Activated CD8-positive, alpha-beta memory T cell treated with anti-CD3 and anti-CD28 coated beads, Interleukin-2, amount 50 U/mL, for 24 hours (primary cell): ENCODE data around the gene EPN2.

Source experiments
- DNase-seq: peaks from one replicate; pipeline ENCODE4 v3.0.0-alpha.2; 2020; ENCODE audit errors: extremely low read depth

Gene EPN2

DNA sequence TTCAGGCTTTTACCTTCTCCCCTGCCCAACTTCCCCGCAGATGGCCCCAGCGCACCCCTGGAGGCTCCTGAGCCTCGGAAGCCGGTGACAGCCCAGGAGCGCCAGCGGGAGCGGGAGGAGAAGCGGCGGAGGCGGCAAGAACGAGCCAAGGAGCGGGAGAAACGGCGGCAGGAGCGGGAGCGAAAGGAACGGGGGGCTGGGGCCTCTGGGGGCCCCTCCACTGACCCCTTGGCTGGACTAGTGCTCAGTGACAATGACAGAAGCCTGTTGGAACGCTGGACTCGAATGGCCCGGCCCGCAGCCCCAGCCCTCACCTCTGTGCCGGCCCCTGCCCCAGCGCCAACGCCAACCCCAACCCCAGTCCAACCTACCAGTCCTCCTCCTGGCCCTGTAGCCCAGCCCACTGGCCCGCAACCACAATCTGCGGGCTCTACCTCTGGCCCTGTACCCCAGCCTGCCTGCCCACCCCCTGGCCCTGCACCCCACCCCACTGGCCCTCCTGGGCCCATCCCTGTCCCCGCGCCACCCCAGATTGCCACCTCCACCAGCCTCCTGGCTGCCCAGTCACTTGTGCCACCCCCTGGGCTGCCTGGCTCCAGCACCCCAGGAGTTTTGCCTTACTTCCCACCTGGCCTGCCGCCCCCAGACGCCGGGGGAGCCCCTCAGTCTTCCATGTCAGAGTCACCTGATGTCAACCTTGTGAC is 144.7 kb downstream of the EPN2 start:
- DNase-seq, result no peak

DNA sequence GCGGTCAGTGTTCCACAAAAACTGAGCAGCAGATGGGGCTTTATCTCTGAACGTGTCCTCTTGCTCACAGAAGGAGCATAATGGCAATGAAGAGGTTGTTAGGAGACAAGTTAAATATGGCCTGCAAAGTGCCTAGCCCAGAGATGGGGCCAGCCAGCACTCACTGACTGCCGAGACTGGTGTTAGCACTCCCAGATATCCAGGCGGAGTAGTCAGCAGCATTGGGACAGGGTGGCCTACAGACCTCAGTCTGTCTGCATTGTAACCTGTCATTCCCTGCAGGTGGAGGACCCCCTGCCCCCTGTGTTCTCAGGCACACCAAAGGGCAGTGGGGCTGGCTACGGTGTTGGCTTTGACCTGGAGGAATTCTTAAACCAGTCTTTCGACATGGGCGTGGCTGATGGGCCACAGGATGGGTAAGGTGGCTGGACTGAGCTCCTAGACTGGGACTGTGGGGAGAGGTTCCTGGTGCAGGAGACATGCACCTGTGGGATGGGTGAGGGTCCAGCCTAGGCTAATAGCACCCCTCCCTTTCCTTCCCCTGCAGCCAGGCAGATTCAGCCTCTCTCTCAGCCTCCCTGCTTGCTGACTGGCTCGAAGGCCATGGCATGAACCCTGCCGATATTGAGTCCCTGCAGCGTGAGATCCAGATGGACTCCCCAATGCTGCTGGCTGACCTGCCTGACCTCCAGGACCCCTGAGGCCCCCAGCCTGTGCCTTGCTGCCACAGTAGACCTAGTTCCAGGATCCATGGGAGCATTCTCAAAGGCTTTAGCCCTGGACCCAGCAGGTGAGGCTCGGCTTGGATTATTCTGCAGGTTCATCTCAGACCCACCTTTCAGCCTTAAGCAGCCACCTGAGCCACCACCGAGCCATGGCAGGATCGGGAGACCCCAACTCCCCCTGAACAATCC is 145.6 kb downstream of the EPN2 start:
- no peak for DNase-seq

DNA sequence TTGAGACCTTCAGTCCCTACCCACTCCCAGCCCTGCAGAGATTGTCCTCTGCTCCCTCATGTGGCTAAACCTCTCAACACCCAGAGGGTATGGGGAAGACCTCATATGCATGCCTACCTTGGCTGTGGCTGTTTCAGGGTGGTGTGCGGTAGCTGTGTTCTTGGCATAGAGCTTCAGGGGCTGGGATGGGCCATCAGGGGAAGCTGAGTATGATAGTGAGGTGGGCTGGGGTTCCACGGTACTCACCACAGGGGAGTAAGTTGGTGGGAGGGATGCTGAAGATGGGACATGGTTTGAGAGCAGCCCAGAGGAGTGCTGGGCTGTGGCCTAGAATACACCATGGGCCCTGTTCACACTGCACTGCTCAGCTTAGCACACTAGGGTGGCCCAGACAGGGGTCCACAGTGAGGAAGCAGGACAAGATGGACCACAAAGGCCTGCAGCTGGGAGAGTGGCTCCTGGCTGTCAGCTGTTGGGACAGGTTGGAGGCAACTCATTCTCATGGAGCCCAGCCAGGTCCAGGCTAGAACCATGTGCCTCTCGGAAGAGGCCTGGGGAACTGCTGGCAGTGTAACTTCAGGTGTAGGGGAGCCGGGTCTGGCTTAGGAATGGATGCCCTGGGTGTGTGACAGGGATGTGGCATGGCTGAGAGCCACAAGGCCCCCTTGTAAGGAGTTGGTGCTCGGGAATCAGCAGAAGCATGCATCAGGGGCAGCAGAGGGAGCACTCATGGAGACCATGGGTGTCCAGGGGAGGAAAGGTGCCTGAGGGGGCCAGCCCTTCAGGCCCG is 146.7 kb downstream of the EPN2 start:
- no peak for DNase-seq

- no peak for DNase-seq
These were observed 147.7 kb downstream of the EPN2 start for GRCh38 chr17:19384723-19385391.

DNA sequence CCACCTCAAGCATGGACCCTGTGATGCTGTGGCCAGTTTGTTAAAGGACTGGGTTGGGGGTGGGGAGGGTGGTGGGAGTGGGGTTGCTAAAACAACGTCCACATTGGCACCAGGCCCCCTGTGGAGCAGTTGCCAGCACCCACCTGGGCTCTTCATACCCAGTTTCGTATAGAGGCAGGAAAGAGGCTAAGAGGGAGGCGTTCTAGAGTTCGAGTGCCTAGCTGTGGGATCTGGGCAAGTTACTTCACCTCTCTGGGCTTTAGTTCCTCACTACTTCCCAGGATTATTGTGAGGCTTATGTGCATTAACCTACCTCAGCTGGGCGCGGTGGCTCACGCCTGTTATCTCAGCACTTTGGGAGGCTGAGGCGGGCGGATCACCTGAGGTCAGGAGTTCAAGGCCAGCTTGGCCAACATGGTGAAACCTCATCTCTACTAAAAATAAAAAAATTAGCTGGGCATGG is 148.4 kb downstream of the EPN2 start:
- no peak for DNase-seq
